ENCODE measurements around the gene PTDSS2. TPM values are rescaled to one million over a fixed set of nuclear protein-coding genes. Genes with fewer than 3 reads are reported as not detected.

The PTDSS2 gene
- total and polyA plus RNA-seq, 2 donors (not counting 1 experiment from before 2014, with no cell fraction given), result 22.1 to 29.0 TPM

DNA sequence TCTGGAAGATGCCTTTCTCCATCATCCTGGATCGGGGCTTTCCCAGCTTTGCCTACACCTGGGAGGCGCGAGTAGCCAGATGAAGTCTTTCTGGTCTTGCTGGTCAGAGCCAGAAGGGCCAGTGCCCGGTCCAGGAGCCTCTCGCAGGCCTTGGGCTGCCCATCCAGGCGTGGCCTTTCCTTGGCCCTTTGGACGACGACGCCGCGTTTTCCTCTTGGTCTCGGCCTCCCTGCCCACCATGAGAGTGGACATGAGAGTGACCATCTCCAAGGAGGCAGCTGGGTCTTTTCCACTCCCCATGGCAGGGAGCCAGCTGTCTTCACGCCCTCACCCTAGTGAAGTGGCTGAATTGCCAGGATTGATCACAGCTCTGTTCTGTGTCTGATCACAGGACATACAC lies 3.5 kb downstream of the PTDSS2 start:
- TF ChIP-seq, protein P1, sequence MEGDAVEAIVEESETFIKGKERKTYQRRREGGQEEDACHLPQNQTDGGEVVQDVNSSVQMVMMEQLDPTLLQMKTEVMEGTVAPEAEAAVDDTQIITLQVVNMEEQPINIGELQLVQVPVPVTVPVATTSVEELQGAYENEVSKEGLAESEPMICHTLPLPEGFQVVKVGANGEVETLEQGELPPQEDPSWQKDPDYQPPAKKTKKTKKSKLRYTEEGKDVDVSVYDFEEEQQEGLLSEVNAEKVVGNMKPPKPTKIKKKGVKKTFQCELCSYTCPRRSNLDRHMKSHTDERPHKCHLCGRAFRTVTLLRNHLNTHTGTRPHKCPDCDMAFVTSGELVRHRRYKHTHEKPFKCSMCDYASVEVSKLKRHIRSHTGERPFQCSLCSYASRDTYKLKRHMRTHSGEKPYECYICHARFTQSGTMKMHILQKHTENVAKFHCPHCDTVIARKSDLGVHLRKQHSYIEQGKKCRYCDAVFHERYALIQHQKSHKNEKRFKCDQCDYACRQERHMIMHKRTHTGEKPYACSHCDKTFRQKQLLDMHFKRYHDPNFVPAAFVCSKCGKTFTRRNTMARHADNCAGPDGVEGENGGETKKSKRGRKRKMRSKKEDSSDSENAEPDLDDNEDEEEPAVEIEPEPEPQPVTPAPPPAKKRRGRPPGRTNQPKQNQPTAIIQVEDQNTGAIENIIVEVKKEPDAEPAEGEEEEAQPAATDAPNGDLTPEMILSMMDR (IDR thresholded peaks at IDR 0.05), result no peak
- no peak for TF ChIP-seq EZH2 (IDR thresholded peaks at IDR 0.05; ENCODE audit: borderline replicate concordance, insufficient read depth, low read depth, low read length, poor library complexity, severe bottlenecking)
- Histone ChIP-seq H3K4me3 (ENCODE audit: control extremely low read depth in 1 of 5, extremely low read depth in 1 of 5, insufficient read depth in 1 of 5, low read depth in 2 of 5, low read length in 4 of 5) (no peak overlapping the region), H3K36me3 (replicated peaks in 1 of 2; ENCODE audit: control extremely low read depth in 1 of 2, control insufficient read depth in 1 of 2, extremely low read depth in 1 of 2, insufficient read depth in 2 of 2, low read length in 1 of 2) (peaks cover 0 to 7% of the 10 kb centered on the region in 2 experiments), H3K4me1 (ENCODE audit: control insufficient read depth in 2 of 2, insufficient read depth in 2 of 2, low read length in 2 of 2) (peaks cover 42 to 53% of the 10 kb centered on the region in 2 donors), H3K4me2 (replicated peaks; ENCODE audit: low read depth, low read length, poor library complexity, severe bottlenecking) (no peak overlapping the region), H3K27me3 (replicated peaks in 1 of 4; ENCODE audit: control extremely low read depth in 1 of 4, control insufficient read depth in 3 of 4, insufficient read depth in 4 of 4, low read length in 3 of 4) (no peaks in the 10 kb centered on the region), H3K79me2 (ENCODE audit: control insufficient read depth, insufficient read depth, low read length) (peaks cover 35% of the 10 kb centered on the region), H3K9me3 (ENCODE audit: control extremely low read depth in 1 of 3, control insufficient read depth in 2 of 3, insufficient read depth in 1 of 3, low read length in 2 of 3) (no peaks in the 10 kb centered on the region), H2AFZ (ENCODE audit: insufficient read depth, low read depth, low read length, poor library complexity, severe bottlenecking) (no peak overlapping the region), H3K9ac (ENCODE audit: low read length) (no peak overlapping the region), H3K27ac (ENCODE audit: low read length in 2 of 2) (no peak overlapping the region), H4K20me1 (ENCODE audit: control insufficient read depth, insufficient read depth, low read length, poor library complexity, severe bottlenecking) (no peaks in the 10 kb centered on the region)
- CTCF ChIA-PET, result no interaction called here
- no peaks in the 10 kb centered on the region for H3K9me3 Mint-ChIP-seq (ENCODE audit: insufficient read depth)
- POLR2A ChIA-PET, result no interaction called here
- H3K27ac Mint-ChIP-seq, result no peak overlapping the region
- H3K4me1 Mint-ChIP-seq, result peaks cover 39% of the 10 kb centered on the region
- WGBS (ENCODE audit: insufficient coverage), result 96% methylated on average over 13 of the region's 13 CpGs
- intact Hi-C loops (cut with micrococcal nuclease), result loop anchor here (10.0 kb wide), 1 partner anchor 341 kb away; the partner anchor contains the start of genes CEND1 and SLC25A22
- no peaks in the 10 kb centered on the region for H3K27me3 Mint-ChIP-seq
- no peak for ATAC-seq (ENCODE audit: low read depth)
- H3K4me3 Mint-ChIP-seq, result no peak overlapping the region
- DNase-seq, result no peak

DNA sequence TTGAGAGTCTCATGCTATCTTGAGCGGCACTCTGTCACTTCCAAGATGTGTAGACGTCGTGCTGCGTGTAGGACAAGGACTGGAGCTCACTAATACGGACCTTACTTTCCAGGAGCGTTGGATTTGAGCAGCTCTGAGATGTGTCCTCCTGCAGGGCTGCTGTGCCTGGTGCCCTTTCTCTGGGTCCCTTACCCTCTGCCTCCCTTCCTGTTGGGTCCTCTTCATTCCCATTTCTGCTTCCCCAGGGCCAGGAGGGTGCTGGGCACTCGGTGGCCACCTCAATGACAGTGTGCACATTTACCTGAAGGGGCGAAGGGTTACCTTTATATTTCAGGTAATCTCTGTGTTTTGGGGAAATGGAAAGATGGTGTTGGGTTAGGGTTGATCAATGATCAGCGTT lies 4.0 kb downstream of the PTDSS2 start:
- H4K20me1 ChIP-seq (ENCODE audit: control insufficient read depth, insufficient read depth, low read length, poor library complexity, severe bottlenecking), result peaks cover 1% of the 10 kb centered on the region
- no peak for TF ChIP-seq EZH2 (IDR thresholded peaks at IDR 0.05; ENCODE audit: borderline replicate concordance, insufficient read depth, low read depth, low read length, poor library complexity, severe bottlenecking)
- TF ChIP-seq, protein P1 (IDR thresholded peaks at IDR 0.05), result no peak
- no peak overlapping the region for H3K9ac ChIP-seq (ENCODE audit: low read length)
- H3K9me3 ChIP-seq (ENCODE audit: control extremely low read depth in 1 of 3, control insufficient read depth in 2 of 3, insufficient read depth in 1 of 3, low read length in 2 of 3), result no peaks in the 10 kb centered on the region
- H3K36me3 ChIP-seq (replicated peaks in 1 of 2; ENCODE audit: control extremely low read depth in 1 of 2, control insufficient read depth in 1 of 2, extremely low read depth in 1 of 2, insufficient read depth in 2 of 2, low read length in 1 of 2), result peaks cover 0 to 7% of the 10 kb centered on the region in 2 experiments
- DNase-seq (no peak), ATAC-seq (ENCODE audit: low read depth) (no peak)
- Mint-ChIP-seq H3K27ac (no peak overlapping the region), H3K4me3 (no peak overlapping the region), H3K9me3 (ENCODE audit: insufficient read depth) (no peaks in the 10 kb centered on the region), H3K4me1 (peaks cover 35% of the 10 kb centered on the region), H3K27me3 (no peaks in the 10 kb centered on the region)
- peaks cover 38 to 48% of the 10 kb centered on the region in 2 donors for H3K4me1 ChIP-seq (ENCODE audit: control insufficient read depth in 2 of 2, insufficient read depth in 2 of 2, low read length in 2 of 2)
- no peaks in the 10 kb centered on the region for H3K27me3 ChIP-seq (replicated peaks in 1 of 4; ENCODE audit: control extremely low read depth in 1 of 4, control insufficient read depth in 3 of 4, insufficient read depth in 4 of 4, low read length in 3 of 4)
- H2AFZ ChIP-seq (ENCODE audit: insufficient read depth, low read depth, low read length, poor library complexity, severe bottlenecking), result no peak overlapping the region
- POLR2A ChIA-PET, result no interaction called here
- H3K27ac ChIP-seq (ENCODE audit: low read length in 2 of 2), result no peak overlapping the region
- H3K4me2 ChIP-seq (replicated peaks; ENCODE audit: low read depth, low read length, poor library complexity, severe bottlenecking), result no peak overlapping the region
- intact Hi-C loops (cut with micrococcal nuclease), result loop anchor here (10.0 kb wide), 1 partner anchor 341 kb away; the partner anchor contains the start of genes CEND1 and SLC25A22
- H3K4me3 ChIP-seq (ENCODE audit: control extremely low read depth in 1 of 5, extremely low read depth in 1 of 5, insufficient read depth in 1 of 5, low read depth in 2 of 5, low read length in 4 of 5), result no peak overlapping the region
- WGBS (ENCODE audit: insufficient coverage), result 92% methylated on average over 9 of the region's 9 CpGs
- peaks cover 35% of the 10 kb centered on the region for H3K79me2 ChIP-seq (ENCODE audit: control insufficient read depth, insufficient read depth, low read length)
- CTCF ChIA-PET, result no interaction called here

Measured in B cell (primary cell).